GM12878 (cell line): Measurements from ENCODE around the gene RIT2.

Experiments used
- CBX3 ChIP-seq: fragments of 200-600 bp; sonication (generic); IDR thresholded peaks from 2 replicates; pipeline ENCODE4 v1.6.1; 2016; ENCODE audit warnings: low read depth, borderline replicate concordance
- CHD4 ChIP-seq: fragments of 200-600 bp; sonication (generic); IDR thresholded peaks from 2 replicates; pipeline ENCODE4 v1.6.1; 2016; ENCODE audit warnings: mild to moderate bottlenecking
- CTCF ChIP-seq, 3 experiments: IDR thresholded peaks in 2 of 3; conservative IDR thresholded peaks in 1 of 3; 2 replicates each; pipeline ENCODE4 v1.5.1; 2011; ENCODE audit warnings: low read depth in 3 of 3, low read length in 3 of 3, mild to moderate bottlenecking in 3 of 3, control low read depth in 2 of 3, moderate library complexity in 2 of 3, inconsistent platforms in 1 of 3, mixed read lengths in 1 of 3; ENCODE audit not compliant: control insufficient read depth in 2 of 3, insufficient read depth in 1 of 3; ENCODE audit errors: extremely low read depth in 1 of 3
- ETV6 ChIP-seq, 2 experiments: fragments of 450-650 bp in 1 of 2; IDR thresholded peaks in 1 of 2; conservative IDR thresholded peaks in 1 of 2; 2 replicates each; pipeline ENCODE4 v1.6.1; 2014; ENCODE audit warnings: antibody characterized with exemption in 1 of 2, borderline replicate concordance in 1 of 2, low read depth in 1 of 2, mild to moderate bottlenecking in 1 of 2, moderate library complexity in 1 of 2
- EZH2 ChIP-seq: IDR thresholded peaks from 2 replicates; pipeline ENCODE4 v1.6.1; 2012; ENCODE audit warnings: low read depth, mild to moderate bottlenecking, control low read depth, inconsistent platforms, low read length, borderline replicate concordance; ENCODE audit not compliant: control insufficient read depth
- NRF1 ChIP-seq: conservative IDR thresholded peaks from 2 replicates; pipeline ENCODE4 v1.6.1; 2011; ENCODE audit warnings: mild to moderate bottlenecking, low read depth, low read length, improper control_type of control experiment
- PBX3 ChIP-seq: IDR thresholded peaks from 2 replicates; pipeline ENCODE4 v1.6.1; 2011; ENCODE audit warnings: mild to moderate bottlenecking, low read depth, low read length, moderate library complexity; ENCODE audit not compliant: insufficient replicate concordance
- POLR2A ChIP-seq: IDR thresholded peaks from 2 replicates; pipeline ENCODE4 v1.6.1; 2011; ENCODE audit warnings: low read depth, mild to moderate bottlenecking, low read length
- RCOR1 ChIP-seq: conservative IDR thresholded peaks from 2 replicates; pipeline ENCODE4 v1.6.1; 2012; ENCODE audit warnings: low read depth, low read length, improper control_type of control experiment
- TCF12 ChIP-seq: IDR thresholded peaks from 2 replicates; pipeline ENCODE4 v1.6.1; 2011; ENCODE audit warnings: low read depth, mild to moderate bottlenecking, low read length
- ZNF274 ChIP-seq: IDR thresholded peaks from one replicate; pipeline ENCODE4 v1.8.0; 2011; ENCODE audit not compliant: insufficient read length, insufficient read depth
- ZNF384 ChIP-seq: IDR thresholded peaks from 2 replicates; pipeline ENCODE4 v1.6.1; 2012; ENCODE audit warnings: low read depth, mild to moderate bottlenecking, low read length, improper control_type of control experiment, borderline replicate concordance

GRCh38 chr18:43022874-43023273 lies 92.6 kb downstream of the RIT2 start:
- TF ChIP-seq CTCF (IDR thresholded peaks at IDR 0.05 in 2 of 3, conservative IDR thresholded peaks at IDR 0.05 in 1 of 3; ENCODE audit: control insufficient read depth in 2 of 3, extremely low read depth in 1 of 3, insufficient read depth in 1 of 3, low read depth in 3 of 3, low read length in 3 of 3) (no peak), ZNF274 (no peak), EZH2 (no peak), CBX3 (no peak), POLR2A (no peak), CHD4 (no peak), NRF1 (no peak), RCOR1 (no peak), PBX3 (no peak), TCF12 (no peak), ZNF384 (no peak), ETV6 (conservative IDR thresholded peaks at IDR 0.05 in 1 of 2, IDR thresholded peaks at IDR 0.05 in 1 of 2; ENCODE audit: borderline replicate concordance in 1 of 2, low read depth in 1 of 2) (no peak)
